Fibroblast of mammary gland (primary cell): ENCODE data around the gene OSGEPL1.
A peak's percentile ranks its signal among the peaks of the same experiment; 100 is the strongest.
"Not testable (repeated sequence)": the region's sequence is repeated elsewhere in the genome, so short reads cannot be mapped to it uniquely, and the experiment has no call there.

Source experiments
- DNase-seq: peaks from one replicate; pipeline ENCODE4 v3.0.0-alpha.2; 2010; ENCODE audit warnings: low read depth
- H3K4me3 ChIP-seq: 2 replicates; pipeline ENCODE4 v1.5.1; 2011; ENCODE audit warnings: low read depth, mild to moderate bottlenecking, low read length, moderate library complexity; ENCODE audit not compliant: control insufficient read depth
- CTCF ChIP-seq: conservative IDR thresholded peaks from 2 replicates; pipeline ENCODE4 v1.5.1; 2011; ENCODE audit warnings: low read depth, low read length, inconsistent platforms; ENCODE audit not compliant: control insufficient read depth, insufficient read depth

The OSGEPL1 gene

GRCh38 chr2:189772212-189772611 is 9.6 kb upstream of the OSGEPL1 start:
- H3K4me3 ChIP-seq: no peak overlapping the region
- TF ChIP-seq CTCF: no peak
- no peak for DNase-seq

- TF ChIP-seq CTCF: no peak
- DNase-seq: no peak
These were observed 8.2 kb upstream of the OSGEPL1 start for GRCh38 chr2:189770590-189771322.

GRCh38 chr2:189763908-189764661 is 1.5 kb upstream of the OSGEPL1 start:
- TF ChIP-seq CTCF: no peak
- peak; percentile 37 for DNase-seq
- no peak overlapping the region for H3K4me3 ChIP-seq

More at GRCh38 chr2:189770590-189771322, 8.2 kb upstream of the OSGEPL1 start:
- H3K4me3 ChIP-seq: no peak overlapping the region

- no peak for TF ChIP-seq CTCF
- DNase-seq: no peak
- H3K4me3 ChIP-seq: peak overlapping the region; percentile 99
These were observed 402 bp downstream of the OSGEPL1 start for GRCh38 chr2:189762229-189762550.

- H3K4me3 ChIP-seq, DNase-seq: not testable (repeated sequence)
These were observed 2.4 kb downstream of the OSGEPL1 start for GRCh38 chr2:189760154-189760553.

- no peak for TF ChIP-seq CTCF
- no peak overlapping the region for H3K4me3 ChIP-seq
- no peak for DNase-seq
These were observed 6.2 kb downstream of the OSGEPL1 start for GRCh38 chr2:189756311-189756952.

- H3K4me3 ChIP-seq: no peak overlapping the region
- peak; percentile 45 for DNase-seq
- TF ChIP-seq CTCF: peak; percentile 81
These were observed 11.4 kb downstream of the OSGEPL1 start for GRCh38 chr2:189751080-189751658.
